Esophagus squamous epithelium (tissue), 4 donors: ENCODE measurements around the gene RBM19.

Source experiments
- POLR2A ChIP-seq, 4 donors: fragments of 450-650 bp; IDR thresholded peaks; one replicate each; pipeline ENCODE4 v1.6.1; 2017; ENCODE audit warnings: antibody characterized with exemption in 4 of 4, mild to moderate bottlenecking in 4 of 4, moderate library complexity in 3 of 4
- TF ChIP-seq, protein P1 (sequence below), 6 experiments: fragments of 450-650 bp in 4 of 6; fragments of 200-600 bp in 2 of 6; sonication (generic) in 2 of 6; IDR thresholded peaks; one replicate each; pipeline ENCODE4 v1.5.1; 2016 to 2019; ENCODE audit warnings: antibody characterized with exemption in 6 of 6, mild to moderate bottlenecking in 4 of 6, moderate library complexity in 4 of 6

DNA sequence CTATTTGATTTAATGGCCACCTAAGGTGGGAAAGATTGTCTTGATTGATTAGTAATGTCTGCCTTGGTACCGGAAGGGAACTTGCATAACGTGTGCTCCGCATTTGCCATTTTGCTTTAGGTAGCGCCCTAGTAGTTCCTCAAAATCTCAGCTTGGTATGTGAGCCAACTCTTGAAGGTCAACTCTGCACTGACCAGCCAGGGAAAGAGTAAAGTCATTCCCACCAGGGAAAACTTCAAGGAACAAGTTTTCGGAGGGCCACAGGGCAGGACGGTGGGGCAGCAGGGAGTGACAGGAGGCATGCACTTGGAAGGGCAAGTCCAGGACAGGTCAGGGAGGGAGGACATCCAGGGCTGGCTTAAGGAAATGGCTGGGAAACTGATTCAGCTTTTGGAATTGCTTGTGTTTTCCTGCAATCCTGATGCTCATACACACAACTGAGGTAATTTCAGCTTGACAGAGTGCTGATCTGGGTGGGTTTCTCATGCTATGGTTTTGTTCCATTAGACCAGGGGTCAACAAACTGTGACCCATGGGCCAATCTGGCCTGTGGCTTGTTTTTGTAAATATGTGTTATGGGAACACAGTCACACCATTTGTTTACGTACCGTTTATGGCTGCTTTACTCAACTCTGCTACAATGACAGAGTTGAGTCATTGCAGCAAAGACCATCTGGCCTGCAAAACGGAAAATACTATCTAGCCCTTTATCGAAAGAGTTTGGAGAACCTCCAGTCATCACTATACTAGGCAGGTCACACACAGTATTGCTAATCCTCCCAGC lies 184.5 kb downstream of the RBM19 start:
- TF ChIP-seq, protein P1, sequence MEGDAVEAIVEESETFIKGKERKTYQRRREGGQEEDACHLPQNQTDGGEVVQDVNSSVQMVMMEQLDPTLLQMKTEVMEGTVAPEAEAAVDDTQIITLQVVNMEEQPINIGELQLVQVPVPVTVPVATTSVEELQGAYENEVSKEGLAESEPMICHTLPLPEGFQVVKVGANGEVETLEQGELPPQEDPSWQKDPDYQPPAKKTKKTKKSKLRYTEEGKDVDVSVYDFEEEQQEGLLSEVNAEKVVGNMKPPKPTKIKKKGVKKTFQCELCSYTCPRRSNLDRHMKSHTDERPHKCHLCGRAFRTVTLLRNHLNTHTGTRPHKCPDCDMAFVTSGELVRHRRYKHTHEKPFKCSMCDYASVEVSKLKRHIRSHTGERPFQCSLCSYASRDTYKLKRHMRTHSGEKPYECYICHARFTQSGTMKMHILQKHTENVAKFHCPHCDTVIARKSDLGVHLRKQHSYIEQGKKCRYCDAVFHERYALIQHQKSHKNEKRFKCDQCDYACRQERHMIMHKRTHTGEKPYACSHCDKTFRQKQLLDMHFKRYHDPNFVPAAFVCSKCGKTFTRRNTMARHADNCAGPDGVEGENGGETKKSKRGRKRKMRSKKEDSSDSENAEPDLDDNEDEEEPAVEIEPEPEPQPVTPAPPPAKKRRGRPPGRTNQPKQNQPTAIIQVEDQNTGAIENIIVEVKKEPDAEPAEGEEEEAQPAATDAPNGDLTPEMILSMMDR (IDR thresholded peaks at IDR 0.05), result no peak
- no peak for TF ChIP-seq POLR2A (IDR thresholded peaks at IDR 0.05)
